Activated CD4-positive, CD25-positive, alpha-beta regulatory T cell treated with anti-CD3 and anti-CD28 coated beads, Interleukin-2, amount 50 U/mL, for 24 hours (primary cell): ENCODE measurements around the gene GPR37L1.

Experiments
- ATAC-seq, 2 donors: fragments of 150-1000 bp; cut with Tn5 transposase; one replicate each; pipeline ENCODE4 v1.10.0; 2021; ENCODE audit warnings: mild to moderate bottlenecking in 1 of 2, moderate library complexity in 1 of 2

The GPR37L1 gene, protein sequence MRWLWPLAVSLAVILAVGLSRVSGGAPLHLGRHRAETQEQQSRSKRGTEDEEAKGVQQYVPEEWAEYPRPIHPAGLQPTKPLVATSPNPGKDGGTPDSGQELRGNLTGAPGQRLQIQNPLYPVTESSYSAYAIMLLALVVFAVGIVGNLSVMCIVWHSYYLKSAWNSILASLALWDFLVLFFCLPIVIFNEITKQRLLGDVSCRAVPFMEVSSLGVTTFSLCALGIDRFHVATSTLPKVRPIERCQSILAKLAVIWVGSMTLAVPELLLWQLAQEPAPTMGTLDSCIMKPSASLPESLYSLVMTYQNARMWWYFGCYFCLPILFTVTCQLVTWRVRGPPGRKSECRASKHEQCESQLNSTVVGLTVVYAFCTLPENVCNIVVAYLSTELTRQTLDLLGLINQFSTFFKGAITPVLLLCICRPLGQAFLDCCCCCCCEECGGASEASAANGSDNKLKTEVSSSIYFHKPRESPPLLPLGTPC

GRCh38 chr1:202122639-202123335 is at the start of gene GPR37L1:
Gene GPR37L1 (plus strand): TSS chr1:202122917. CDS start chr1:202122964, 47 bp downstream.
- ATAC-seq = no peak

GRCh38 chr1:202073206-202073605 is 49.5 kb upstream of the GPR37L1 start:
- ATAC-seq = no peak

DNA sequence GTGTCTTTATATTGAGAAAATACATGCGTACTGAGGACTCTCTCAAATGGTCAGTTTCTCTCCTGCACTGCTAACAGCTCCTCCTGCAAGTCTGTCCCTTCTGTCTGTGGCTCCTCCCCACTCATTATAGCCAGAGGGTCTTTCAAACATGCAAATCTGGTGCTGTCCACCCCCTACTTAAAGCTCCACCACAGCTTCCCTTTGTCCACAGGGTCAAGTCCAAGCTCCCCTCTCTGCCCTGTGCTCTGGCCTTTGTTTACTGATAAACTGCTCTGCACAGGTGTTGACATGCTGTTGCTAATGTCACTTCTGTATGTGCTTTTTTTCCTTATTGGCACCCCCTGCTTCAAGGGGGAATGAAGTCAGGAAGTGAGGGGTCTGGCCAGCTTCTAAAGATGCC is 47.7 kb upstream of the GPR37L1 start:
- no peak for ATAC-seq

GRCh38 chr1:202075389-202075788 is 47.3 kb upstream of the GPR37L1 start:
- ATAC-seq = no peak

GRCh38 chr1:202076050-202076511 is 46.6 kb upstream of the GPR37L1 start:
- ATAC-seq = no peak

DNA sequence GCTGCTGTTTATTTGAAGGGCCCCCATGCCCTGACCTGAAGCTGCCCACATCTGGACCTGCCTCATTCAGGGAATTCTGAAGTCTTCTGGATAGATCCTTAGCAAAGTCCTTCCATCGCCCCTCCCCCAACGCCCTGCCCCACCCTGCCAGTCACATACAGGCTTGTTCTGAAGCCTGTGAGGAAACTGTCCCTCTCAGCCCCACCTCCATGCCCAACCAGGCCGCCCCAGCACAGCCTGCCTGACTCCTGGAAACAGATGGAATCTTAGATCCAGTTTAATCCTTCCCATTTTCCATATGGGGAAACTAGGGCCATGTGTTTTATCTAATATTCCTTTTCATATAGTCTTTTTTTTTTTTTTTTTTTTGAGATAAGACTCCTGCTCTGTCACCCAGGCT is 44.5 kb upstream of the GPR37L1 start:
- ATAC-seq = no peak

DNA sequence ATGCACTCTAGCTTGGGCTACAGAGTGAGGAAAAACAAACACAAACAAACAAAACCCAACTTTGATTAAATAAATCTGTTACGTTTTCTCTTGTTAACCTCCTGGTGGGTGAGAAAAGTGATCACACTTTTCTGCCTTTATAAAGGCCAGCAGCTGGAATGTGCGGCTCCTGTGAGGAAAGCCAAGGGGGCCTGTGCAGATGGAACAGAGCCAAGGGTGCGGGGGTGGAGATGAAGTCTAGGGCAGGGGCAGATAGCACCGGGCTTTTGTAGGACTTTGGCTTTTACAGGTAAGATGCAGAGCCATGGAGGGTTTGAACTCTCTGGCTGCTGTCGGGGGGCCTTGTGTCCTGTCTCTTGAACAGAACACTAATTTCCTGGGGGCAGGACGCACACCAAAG is 40.7 kb upstream of the GPR37L1 start:
- ATAC-seq = no peak

GRCh38 chr1:202084791-202085681 is 37.7 kb upstream of the GPR37L1 start:
- ATAC-seq = no peak

DNA sequence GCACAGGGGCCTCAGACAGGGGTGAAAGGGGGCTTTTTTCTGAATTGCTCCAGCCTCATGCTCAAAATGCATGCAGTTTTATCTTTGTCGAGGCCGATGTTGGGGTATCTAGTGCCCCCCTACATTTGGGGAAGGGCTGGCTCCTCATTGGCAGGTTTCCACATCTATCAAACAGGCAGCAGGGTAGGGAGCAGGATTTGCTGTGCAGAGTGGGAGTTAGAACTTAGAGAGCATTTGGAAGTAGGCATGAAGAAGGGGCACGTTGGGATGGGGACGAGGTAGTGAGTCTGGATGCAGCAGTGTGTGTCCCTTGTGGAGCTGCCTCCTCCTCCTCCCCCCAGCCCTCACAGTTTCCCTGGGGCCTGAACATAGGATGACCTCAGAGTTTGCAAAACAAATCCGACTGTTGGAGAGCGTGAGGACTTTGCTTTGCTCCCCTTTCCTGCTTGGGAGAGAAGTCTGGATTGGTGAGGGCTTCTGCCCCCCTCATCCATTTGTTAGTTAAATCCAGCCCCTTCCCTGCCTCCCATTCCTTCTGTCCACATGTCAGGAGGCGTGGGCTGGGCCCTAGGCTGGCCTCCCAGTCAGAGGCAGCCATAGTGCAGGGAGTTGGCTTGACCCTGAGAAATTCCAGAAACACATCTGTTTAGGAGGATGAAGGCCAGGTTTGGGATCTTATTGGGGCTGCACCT is 36.9 kb upstream of the GPR37L1 start:
- no peak for ATAC-seq

GRCh38 chr1:202086579-202087350 is 36.0 kb upstream of the GPR37L1 start:
- ATAC-seq = no peak

DNA sequence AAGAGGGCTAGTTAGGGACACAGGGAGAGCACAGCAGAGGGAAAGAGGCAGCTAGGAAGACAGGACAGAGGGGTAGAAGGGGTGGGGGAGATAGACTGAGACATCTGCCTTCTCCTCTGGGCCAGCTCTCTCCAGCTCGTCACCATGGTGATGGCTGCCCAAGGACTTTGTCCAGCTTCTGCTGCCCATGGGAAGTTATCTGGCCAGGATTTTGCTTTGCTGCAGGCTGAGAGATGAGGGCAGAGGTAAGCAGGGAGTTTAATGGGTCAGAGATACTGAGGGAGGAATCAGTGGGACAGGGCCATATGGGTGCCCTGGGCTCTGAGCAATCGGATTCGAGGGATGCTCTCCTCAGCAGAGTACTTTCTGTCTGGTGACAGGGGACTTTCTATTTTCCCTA is 34.5 kb upstream of the GPR37L1 start:
- no peak for ATAC-seq

DNA sequence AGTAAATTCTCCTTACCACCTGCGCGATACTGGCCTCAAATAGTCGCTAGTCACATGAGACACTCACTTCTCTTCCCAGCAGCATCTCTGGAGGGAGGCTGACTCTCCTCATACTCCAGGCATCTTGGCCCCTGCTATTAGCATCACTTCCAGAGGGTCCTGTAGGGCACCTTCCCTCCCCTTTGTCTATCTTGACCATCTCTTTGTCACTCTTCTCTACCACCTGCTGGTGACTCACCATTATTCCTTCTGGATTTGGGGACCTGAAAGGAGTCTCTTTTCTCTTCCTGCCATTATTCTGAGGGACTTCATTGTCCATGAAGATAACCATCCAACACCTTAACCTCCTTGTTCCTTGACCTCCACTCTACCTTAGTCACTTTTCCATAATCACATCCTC is 31.7 kb upstream of the GPR37L1 start:
- ATAC-seq = no peak

DNA sequence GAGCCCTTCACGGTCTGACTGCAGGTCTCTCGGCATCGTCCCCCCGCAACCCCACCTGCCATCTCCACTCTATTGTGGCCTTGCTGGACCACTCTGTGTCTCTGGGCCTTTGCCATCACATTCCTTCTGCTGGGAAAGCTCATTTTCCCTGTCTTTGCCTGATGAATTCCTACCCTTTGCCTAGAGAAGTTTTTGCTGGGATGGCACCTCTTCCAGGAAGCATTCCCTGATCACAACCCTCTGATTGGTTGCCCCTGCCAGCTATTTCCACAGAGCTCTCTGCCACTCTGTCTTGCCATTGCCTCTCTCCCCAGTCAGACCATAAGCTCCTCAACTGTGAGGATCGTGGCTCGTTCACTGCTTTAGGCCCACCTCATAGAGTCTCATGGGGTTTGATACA is 28.9 kb upstream of the GPR37L1 start:
- ATAC-seq = no peak

GRCh38 chr1:202101184-202101583 is 21.5 kb upstream of the GPR37L1 start:
- no peak for ATAC-seq

DNA sequence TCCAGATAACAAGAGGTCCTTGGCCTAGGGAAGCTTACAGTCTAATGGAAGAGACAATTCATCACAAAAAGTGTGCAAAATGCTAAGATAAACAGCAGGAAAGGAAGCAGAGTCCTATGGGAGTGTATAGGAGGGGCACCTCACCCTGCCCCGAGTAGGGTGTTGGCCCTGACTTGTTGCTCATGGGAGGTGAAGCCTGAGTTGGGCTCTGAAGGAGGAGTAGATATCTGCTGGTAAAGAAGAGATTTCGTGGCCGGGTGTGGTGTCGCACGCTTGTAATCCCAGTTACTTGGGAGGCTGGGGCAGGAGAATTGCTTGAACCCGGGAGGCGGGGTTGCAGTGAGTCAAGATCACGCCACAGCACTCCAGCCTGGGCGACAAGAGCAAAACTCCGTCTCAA is 18.6 kb upstream of the GPR37L1 start:
- ATAC-seq = no peak

DNA sequence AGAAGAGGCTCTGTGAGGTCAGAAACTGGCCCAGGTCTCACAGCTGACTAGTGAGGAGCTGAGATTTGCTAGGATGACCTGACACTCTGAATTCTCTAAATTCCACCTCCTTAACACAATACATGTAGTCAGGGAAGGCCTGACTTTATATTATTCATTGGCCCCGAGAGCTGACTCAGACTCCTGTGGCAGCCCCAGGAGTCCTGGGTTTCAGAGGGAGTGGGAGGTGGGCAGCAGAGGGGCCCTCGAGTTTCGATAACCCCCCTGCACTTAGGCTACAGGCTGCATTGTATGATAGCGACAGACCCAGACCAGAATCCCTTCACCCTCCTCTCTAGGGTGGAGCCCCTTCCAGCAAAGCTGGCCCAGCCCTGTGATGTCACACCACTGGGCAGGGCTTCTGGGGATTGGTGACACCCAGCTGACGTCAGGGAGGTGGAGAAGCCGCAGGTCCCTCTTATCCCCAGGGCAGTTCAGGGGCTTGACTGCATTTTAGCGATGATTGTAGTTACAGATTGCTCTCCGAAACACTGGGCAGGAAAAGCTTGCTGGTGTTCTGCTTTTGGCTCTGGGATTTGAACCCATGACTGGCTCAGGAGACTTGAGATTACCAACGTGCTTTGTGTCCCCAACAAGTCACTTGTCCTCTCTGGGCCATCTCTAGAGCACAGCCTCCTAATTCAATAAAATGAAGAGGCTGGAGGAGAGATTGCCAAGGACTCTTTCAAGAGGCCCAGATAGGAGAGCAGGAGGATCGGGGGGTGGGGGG is 17.0 kb upstream of the GPR37L1 start:
- no peak for ATAC-seq

DNA sequence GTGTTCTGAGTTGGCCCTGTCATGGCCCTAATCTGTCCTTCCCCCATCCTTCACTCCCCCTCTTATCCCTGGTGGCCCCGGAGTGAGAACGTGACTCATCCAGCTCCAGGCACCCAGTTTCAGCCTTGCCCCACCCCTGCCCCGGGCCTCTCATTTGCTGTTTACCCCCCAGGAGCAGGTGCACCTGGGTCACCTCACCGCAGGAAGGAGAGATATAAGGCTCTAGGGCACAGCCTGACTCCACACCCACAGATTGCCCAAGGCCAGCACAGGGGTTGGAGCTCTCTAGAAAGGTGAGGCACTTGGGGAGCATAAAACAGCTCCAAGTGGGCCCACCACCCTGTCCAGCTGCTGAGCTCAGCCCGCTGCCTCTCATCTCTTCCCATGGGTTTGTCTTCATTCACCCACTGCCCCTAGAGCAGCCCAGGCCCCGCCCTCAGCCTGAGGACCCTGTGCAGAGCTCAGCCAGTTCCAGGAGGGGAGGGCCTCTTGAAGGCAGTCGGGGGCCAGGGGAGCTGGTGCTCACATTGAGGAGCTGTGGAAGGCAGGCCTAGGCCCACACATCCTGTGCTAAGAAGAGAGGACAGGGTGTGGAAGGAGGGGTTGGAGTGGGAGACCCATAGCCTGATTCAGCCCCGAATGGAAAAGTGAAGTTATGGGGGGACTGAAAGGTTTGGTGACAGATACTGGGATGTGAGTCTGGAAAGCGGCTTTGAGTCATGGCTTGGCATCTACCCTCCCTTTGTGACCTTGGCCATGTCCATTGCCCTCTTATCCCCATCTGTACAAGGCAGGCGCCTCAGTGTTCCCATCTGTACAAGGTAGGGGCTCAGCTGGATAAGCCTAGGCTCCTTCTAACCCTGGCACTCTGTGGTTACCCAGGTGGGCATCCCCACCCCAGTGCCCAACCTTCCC is 16.1 kb upstream of the GPR37L1 start:
- ATAC-seq = no peak

- no peak for ATAC-seq
Measured at GRCh38 chr1:202107321-202107761, 15.4 kb upstream of the GPR37L1 start.
